GM12875 (cell line): Measurements from ENCODE around the gene MYBPH.

Experiments
- H3K4me3 ChIP-seq: one replicate; pipeline ENCODE4 v1.5.1; 2011; ENCODE audit warnings: low read depth, low read length, control low read depth
- CTCF ChIP-seq: IDR thresholded peaks from 2 replicates; pipeline ENCODE4 v1.5.1; 2011; ENCODE audit warnings: low read depth, mild to moderate bottlenecking, control low read depth, inconsistent platforms, low read length, moderate library complexity, borderline replicate concordance; ENCODE audit not compliant: insufficient read depth

The MYBPH gene

GRCh38 chr1:203127666-203128430, 47.8 kb downstream of the MYBPH start, which contains the start of gene ADORA1:
Gene ADORA1 (plus strand): TSS chr1:203127726. CDS start chr1:203128842, 1,116 bp downstream.
- H3K4me3 ChIP-seq = no peak within 1 kb of the TSS

GRCh38 chr1:203126866-203127665, 48.6 kb downstream of the MYBPH start:
- no peak for TF ChIP-seq CTCF
- H3K4me3 ChIP-seq = no peak overlapping the region

More at GRCh38 chr1:203127666-203128430, 47.8 kb downstream of the MYBPH start, which contains the start of gene ADORA1:
- TF ChIP-seq CTCF = no peak

GRCh38 chr1:203126151-203126865, 49.3 kb downstream of the MYBPH start:
- no peak overlapping the region for H3K4me3 ChIP-seq
- no peak for TF ChIP-seq CTCF

- H3K4me3 ChIP-seq = no peak overlapping the region
- no peak for TF ChIP-seq CTCF
Observed at GRCh38 chr1:203124546-203125317, 50.9 kb downstream of the MYBPH start.

GRCh38 chr1:203124011-203124410, 51.6 kb downstream of the MYBPH start:
- no peak for TF ChIP-seq CTCF
- no peak overlapping the region for H3K4me3 ChIP-seq

- TF ChIP-seq CTCF = no peak
- H3K4me3 ChIP-seq = no peak overlapping the region
Observed at GRCh38 chr1:203122159-203122558, 53.5 kb downstream of the MYBPH start.
